ENCODE measurements around the gene GALNT12. TPM values are rescaled to one million over a fixed set of nuclear protein-coding genes. Genes with fewer than 3 reads are reported as not detected.

The GALNT12 gene
- total RNA-seq, 1 donor from 2014 or later, result 2.6 TPM

GRCh38 chr9:98834386-98834785, 26.9 kb downstream of the GALNT12 start:
- no peaks in the 10 kb centered on the region for H3K27me3 ChIP-seq (ENCODE audit: control insufficient read depth, insufficient read depth, low read length)
- DNase-seq (ENCODE audit: low read depth) (no peak), FAIRE-seq (no peak)
- H3K36me3 ChIP-seq (ENCODE audit: control insufficient read depth, insufficient read depth, low read length), result no peaks in the 10 kb centered on the region
- TF ChIP-seq CTCF (IDR thresholded peaks at IDR 0.05; ENCODE audit: insufficient read depth, low read length, severe bottlenecking), result no peak
- no peak overlapping the region for H3K4me3 ChIP-seq (ENCODE audit: low read depth, low read length)

- Histone ChIP-seq H3K27me3 (ENCODE audit: control insufficient read depth, insufficient read depth, low read length) (no peaks in the 10 kb centered on the region), H3K36me3 (ENCODE audit: control insufficient read depth, insufficient read depth, low read length) (no peaks in the 10 kb centered on the region), H3K4me3 (ENCODE audit: low read depth, low read length) (no peak overlapping the region)
- DNase-seq (ENCODE audit: low read depth), result no peak
- FAIRE-seq, result no peak
- no peak for TF ChIP-seq CTCF (IDR thresholded peaks at IDR 0.05; ENCODE audit: insufficient read depth, low read length, severe bottlenecking)
These were observed 28.7 kb downstream of the GALNT12 start for GRCh38 chr9:98836206-98836605.

- Histone ChIP-seq H3K27me3 (ENCODE audit: control insufficient read depth, insufficient read depth, low read length) (no peaks in the 10 kb centered on the region), H3K4me3 (ENCODE audit: low read depth, low read length) (no peak overlapping the region), H3K36me3 (ENCODE audit: control insufficient read depth, insufficient read depth, low read length) (no peaks in the 10 kb centered on the region)
- TF ChIP-seq CTCF (IDR thresholded peaks at IDR 0.05; ENCODE audit: insufficient read depth, low read length, severe bottlenecking), result no peak
- FAIRE-seq (no peak), DNase-seq (ENCODE audit: low read depth) (no peak)
These were observed 30.0 kb downstream of the GALNT12 start for GRCh38 chr9:98837516-98837915.

- no peaks in the 10 kb centered on the region for H3K27me3 ChIP-seq (ENCODE audit: control insufficient read depth, insufficient read depth, low read length)
- no peaks in the 10 kb centered on the region for H3K36me3 ChIP-seq (ENCODE audit: control insufficient read depth, insufficient read depth, low read length)
- H3K4me3 ChIP-seq (ENCODE audit: low read depth, low read length), result no peak overlapping the region
- no peak for TF ChIP-seq CTCF (IDR thresholded peaks at IDR 0.05; ENCODE audit: insufficient read depth, low read length, severe bottlenecking)
- FAIRE-seq (no peak), DNase-seq (ENCODE audit: low read depth) (no peak)
These were observed 30.8 kb downstream of the GALNT12 start for GRCh38 chr9:98838155-98838867.

- Histone ChIP-seq H3K4me3 (ENCODE audit: low read depth, low read length) (no peak overlapping the region), H3K36me3 (ENCODE audit: control insufficient read depth, insufficient read depth, low read length) (no peaks in the 10 kb centered on the region), H3K27me3 (ENCODE audit: control insufficient read depth, insufficient read depth, low read length) (no peaks in the 10 kb centered on the region)
- FAIRE-seq, result no peak
- no peak for TF ChIP-seq CTCF (IDR thresholded peaks at IDR 0.05; ENCODE audit: insufficient read depth, low read length, severe bottlenecking)
- DNase-seq (ENCODE audit: low read depth), result no peak
These were observed 31.5 kb downstream of the GALNT12 start for GRCh38 chr9:98838868-98839565.
